ENCODE data around the gene HDAC2.

- no peak for TF ChIP-seq ZNF740 (CRISPR knock-in tag; IDR thresholded peaks at IDR 0.05)
- no peak for TF ChIP-seq ZNF724P (CRISPR knock-in tag; IDR thresholded peaks at IDR 0.05; ENCODE audit: borderline replicate concordance)
- TF ChIP-seq POLR2AphosphoS5 (IDR thresholded peaks at IDR 0.05; ENCODE audit: low read depth, low read length): no peak
- no peak for TF ChIP-seq CHD2 (IDR thresholded peaks at IDR 0.05; ENCODE audit: low read depth, low read length)
- TF ChIP-seq CBX2 (IDR thresholded peaks at IDR 0.05; ENCODE audit: low read depth, low read length): no peak
- no peak for TF ChIP-seq CBX2 (CRISPR knock-in tag; IDR thresholded peaks at IDR 0.05; ENCODE audit: low read depth)
- TF ChIP-seq NAIF1 (CRISPR knock-in tag; IDR thresholded peaks at IDR 0.05; ENCODE audit: borderline replicate concordance): no peak
- no peak for TF ChIP-seq MED13 (CRISPR knock-in tag; IDR thresholded peaks at IDR 0.05)
- TF ChIP-seq FOSL2 (CRISPR knock-in tag; IDR thresholded peaks at IDR 0.05): no peak
- TF ChIP-seq RFX3 (CRISPR knock-in tag; IDR thresholded peaks at IDR 0.05): no peak
- no peak for TF ChIP-seq ZNF362 (CRISPR knock-in tag; IDR thresholded peaks at IDR 0.05; ENCODE audit: borderline replicate concordance)
- no peak for TF ChIP-seq SMC3 (IDR thresholded peaks at IDR 0.05; ENCODE audit: low read length)
- TF ChIP-seq TCF7L2 (IDR thresholded peaks at IDR 0.05; ENCODE audit: low read depth, low read length): no peak
- no peak for TF ChIP-seq TFDP1 (CRISPR knock-in tag; IDR thresholded peaks at IDR 0.05; ENCODE audit: borderline replicate concordance)
- no peak for TF ChIP-seq ELF1 (CRISPR knock-in tag; IDR thresholded peaks at IDR 0.05)
These were observed 28.3 kb upstream of the HDAC2 start for GRCh38 chr6:113999284-113999683.
